GM18505 (cell line): ENCODE data around the gene PRKCZ.
"Not testable (repeated sequence)": the region's sequence is repeated elsewhere in the genome, so short reads cannot be mapped to it uniquely, and the experiment has no call there.

Experiments used
- ATAC-seq: cut with Tn5 transposase; IDR thresholded peaks from one replicate; pipeline ENCODE4 v1.9.1; 2021; ENCODE audit not compliant: unreplicated experiment
- POLR2A ChIP-seq: IDR thresholded peaks from 4 replicates; pipeline ENCODE4 v1.6.1; 2011; ENCODE audit warnings: borderline replicate concordance; ENCODE audit not compliant: insufficient read depth, insufficient read length; ENCODE audit errors: extremely low read depth

The PRKCZ gene

GRCh38 chr1:2115008-2115641 lies 64.9 kb downstream of the PRKCZ start:
- ATAC-seq = no peak

GRCh38 chr1:2115702-2116341 lies 65.6 kb downstream of the PRKCZ start:
- ATAC-seq = no peak
- no peak for TF ChIP-seq POLR2A

More at GRCh38 chr1:2115008-2115641, 64.9 kb downstream of the PRKCZ start:
- no peak for TF ChIP-seq POLR2A

- ATAC-seq = no peak
- TF ChIP-seq POLR2A = no peak
These were observed 69.7 kb downstream of the PRKCZ start for GRCh38 chr1:2119886-2120285.

- ATAC-seq = no peak
- TF ChIP-seq POLR2A = no peak
These were observed 71.0 kb downstream of the PRKCZ start for GRCh38 chr1:2121101-2121691.

GRCh38 chr1:2121794-2122193 lies 71.6 kb downstream of the PRKCZ start:
- ATAC-seq = not testable (repeated sequence)

GRCh38 chr1:2124446-2125198 lies 74.4 kb downstream of the PRKCZ start:
- ATAC-seq = no peak
- TF ChIP-seq POLR2A = no peak

- no peak for ATAC-seq
- no peak for TF ChIP-seq POLR2A
These were observed 75.4 kb downstream of the PRKCZ start for GRCh38 chr1:2125350-2126211.

- TF ChIP-seq POLR2A = no peak
- ATAC-seq = no peak
These were observed 76.3 kb downstream of the PRKCZ start for GRCh38 chr1:2126331-2127186.

- no peak for TF ChIP-seq POLR2A
- no peak for ATAC-seq
These were observed 77.3 kb downstream of the PRKCZ start for GRCh38 chr1:2127187-2128145.

- no peak for TF ChIP-seq POLR2A
- no peak for ATAC-seq
These were observed 78.1 kb downstream of the PRKCZ start for GRCh38 chr1:2128189-2128901.
